Right atrium auricular region (tissue), 2 donors: Measurements from ENCODE around the gene HDDC2. TPM values are rescaled to one million over a fixed set of nuclear protein-coding genes. Genes with fewer than 3 reads are reported as not detected.

ENCODE experiments used
- DNase-seq: peaks from one replicate; pipeline ENCODE4 v3.0.0-alpha.2; 2019; ENCODE audit warnings: low spot score
- H3K27ac ChIP-seq, 2 donors: fragments of 200-600 bp; sonication (generic); 1 replicate in 1 of 2; 2 replicates in 1 of 2; pipeline ENCODE4 v1.5.1; 2016 to 2019
- H3K27me3 ChIP-seq, 2 donors: fragments of 200-600 bp; sonication (generic); one replicate each; pipeline versions ENCODE4 v1.5.1 to v1.6.0; 2017 to 2019
- H3K36me3 ChIP-seq: fragments of 200-600 bp; sonication (generic); one replicate; pipeline ENCODE4 v1.5.1; 2016
- H3K4me1 ChIP-seq, 2 donors: fragments of 200-600 bp; sonication (generic); one replicate each; pipeline versions ENCODE4 v1.5.1 to v1.6.0; 2017 to 2019
- H3K4me3 ChIP-seq, 2 donors: fragments of 200-600 bp; sonication (generic); 1 replicate in 1 of 2; 2 replicates in 1 of 2; pipeline ENCODE4 v1.5.1; 2017 to 2019; ENCODE audit warnings: mild to moderate bottlenecking in 1 of 2, moderate library complexity in 1 of 2
- H3K9me3 ChIP-seq, 2 donors: fragments of 200-600 bp; sonication (generic); one replicate each; pipeline ENCODE4 v1.5.1; 2019
- total RNA-seq, 2 donors: library from RNA; depleted of rRNA; stranded (reverse); fragments of >200 nt; gene quantifications; one replicate each; pipeline ENCODE4 v1.1.0, GENCODE V29; 2016
- TF ChIP-seq, protein P1 (sequence below), 2 donors: fragments of 200-600 bp; sonication (generic); IDR thresholded peaks; one replicate each; pipeline ENCODE4 v1.5.1; 2019; ENCODE audit warnings: antibody characterized with exemption in 2 of 2

Gene HDDC2
- total RNA-seq, 2 donors from 2014 or later = 85.7 to 98.7 TPM

DNA sequence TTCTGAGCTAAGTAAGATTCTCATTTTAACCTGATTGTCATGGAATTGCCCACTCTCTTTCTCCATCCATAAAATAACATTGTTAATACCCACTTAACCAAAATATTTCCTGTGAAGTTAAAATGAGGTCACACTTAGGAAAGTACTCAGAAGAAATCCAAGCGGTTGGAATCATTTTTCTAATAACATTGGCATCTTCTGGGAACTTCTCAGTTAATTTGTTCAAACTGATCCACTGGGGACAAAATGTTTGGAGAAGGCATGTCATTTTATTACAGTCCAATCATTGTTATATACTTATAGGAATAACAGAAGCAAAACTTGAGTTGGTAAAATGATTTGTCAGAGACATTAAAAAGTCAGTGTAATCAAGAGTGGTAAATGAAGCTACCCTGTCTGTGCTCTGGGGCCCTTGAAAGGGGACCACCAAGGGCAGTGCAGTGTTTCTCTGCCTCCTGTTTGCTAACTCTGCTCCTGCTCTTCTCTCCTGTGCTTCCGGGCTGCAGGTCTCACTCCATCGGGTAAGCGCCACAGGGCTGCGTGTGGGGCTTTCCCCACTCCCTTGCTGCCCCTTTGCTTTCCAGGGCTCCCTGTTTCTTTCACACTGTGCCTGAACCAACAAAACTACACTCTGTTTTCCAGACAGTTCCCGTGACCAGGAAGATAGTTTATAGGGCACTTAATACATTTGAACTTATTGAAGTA, 50.1 kb downstream of the HDDC2 start:
- H3K36me3 ChIP-seq = no peaks in the 10 kb centered on the region
- no peak overlapping the region for H3K27ac ChIP-seq
- H3K4me3 ChIP-seq = no peak overlapping the region
- H3K27me3 ChIP-seq = no peaks in the 10 kb centered on the region
- TF ChIP-seq, protein P1, sequence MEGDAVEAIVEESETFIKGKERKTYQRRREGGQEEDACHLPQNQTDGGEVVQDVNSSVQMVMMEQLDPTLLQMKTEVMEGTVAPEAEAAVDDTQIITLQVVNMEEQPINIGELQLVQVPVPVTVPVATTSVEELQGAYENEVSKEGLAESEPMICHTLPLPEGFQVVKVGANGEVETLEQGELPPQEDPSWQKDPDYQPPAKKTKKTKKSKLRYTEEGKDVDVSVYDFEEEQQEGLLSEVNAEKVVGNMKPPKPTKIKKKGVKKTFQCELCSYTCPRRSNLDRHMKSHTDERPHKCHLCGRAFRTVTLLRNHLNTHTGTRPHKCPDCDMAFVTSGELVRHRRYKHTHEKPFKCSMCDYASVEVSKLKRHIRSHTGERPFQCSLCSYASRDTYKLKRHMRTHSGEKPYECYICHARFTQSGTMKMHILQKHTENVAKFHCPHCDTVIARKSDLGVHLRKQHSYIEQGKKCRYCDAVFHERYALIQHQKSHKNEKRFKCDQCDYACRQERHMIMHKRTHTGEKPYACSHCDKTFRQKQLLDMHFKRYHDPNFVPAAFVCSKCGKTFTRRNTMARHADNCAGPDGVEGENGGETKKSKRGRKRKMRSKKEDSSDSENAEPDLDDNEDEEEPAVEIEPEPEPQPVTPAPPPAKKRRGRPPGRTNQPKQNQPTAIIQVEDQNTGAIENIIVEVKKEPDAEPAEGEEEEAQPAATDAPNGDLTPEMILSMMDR (IDR thresholded peaks at IDR 0.05) = no peak
- peaks cover 0 to 10% of the 10 kb centered on the region in 2 donors for H3K4me1 ChIP-seq
- no peaks in the 10 kb centered on the region for H3K9me3 ChIP-seq
- DNase-seq = no peak

DNA sequence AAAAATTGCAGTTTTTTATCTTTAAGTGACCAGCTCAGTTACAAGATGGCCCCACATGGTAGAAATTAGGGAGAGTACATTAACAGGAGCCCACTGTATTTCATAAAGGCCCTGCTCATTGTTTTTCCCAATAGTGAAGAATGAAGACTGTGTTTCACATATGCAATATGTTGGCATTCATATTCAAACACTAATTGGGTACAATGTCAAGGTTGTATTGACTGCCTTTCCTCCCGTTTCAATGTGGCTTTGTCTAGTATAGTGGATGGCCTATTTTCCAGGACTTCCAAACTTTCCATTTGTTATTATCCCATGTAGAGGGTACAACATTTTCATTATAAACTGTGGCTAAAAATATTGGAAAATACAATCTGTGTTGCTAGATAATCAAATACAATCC, 51.3 kb downstream of the HDDC2 start:
- no peak for DNase-seq
- no peaks in the 10 kb centered on the region for H3K9me3 ChIP-seq
- H3K4me1 ChIP-seq = peaks cover 0 to 15% of the 10 kb centered on the region in 2 donors
- no peaks in the 10 kb centered on the region for H3K27me3 ChIP-seq
- TF ChIP-seq, protein P1 (IDR thresholded peaks at IDR 0.05) = no peak
- H3K4me3 ChIP-seq = no peak overlapping the region
- no peak overlapping the region for H3K27ac ChIP-seq
- H3K36me3 ChIP-seq = no peaks in the 10 kb centered on the region

DNA sequence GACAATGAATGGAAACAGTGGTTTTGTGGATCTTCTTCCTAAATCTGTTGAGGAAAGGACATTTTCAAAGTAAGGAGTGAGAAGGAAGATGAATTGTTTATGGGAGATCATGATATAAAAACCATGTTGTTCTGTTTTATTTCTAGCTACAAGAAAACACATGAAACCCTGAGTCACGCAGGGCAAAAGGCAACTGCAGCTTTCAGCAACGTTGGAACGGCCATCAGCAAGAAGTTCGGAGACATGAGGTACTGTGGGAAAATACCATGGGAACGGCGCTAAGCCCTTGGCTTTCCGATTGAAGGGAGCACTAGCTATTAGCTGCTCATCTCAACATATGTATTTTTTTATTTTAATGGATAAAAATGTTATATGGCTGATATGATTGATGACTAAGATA, 53.6 kb downstream of the HDDC2 start:
- H3K4me1 ChIP-seq = peaks cover 0 to 17% of the 10 kb centered on the region in 2 donors
- DNase-seq = no peak
- TF ChIP-seq, protein P1 (IDR thresholded peaks at IDR 0.05) = no peak

DNA sequence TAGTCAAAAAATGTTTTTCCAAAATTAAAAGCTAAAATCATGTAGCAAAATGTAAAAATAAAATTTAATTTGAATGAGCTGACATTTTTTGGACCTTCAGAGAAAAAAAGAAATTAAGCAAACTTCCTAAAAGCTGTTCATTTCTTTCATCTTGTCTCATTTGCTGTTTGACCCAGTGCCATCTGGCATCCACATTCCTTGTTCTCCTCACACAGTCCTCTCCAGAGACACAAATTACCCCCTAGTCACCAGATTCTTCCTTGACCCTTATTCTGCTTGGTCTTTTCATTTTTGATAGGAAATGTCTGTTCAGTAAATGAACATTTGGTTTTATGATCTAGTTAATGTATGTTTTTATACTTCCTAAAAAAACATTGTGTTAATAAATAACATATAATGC, 55.2 kb downstream of the HDDC2 start:
- Histone ChIP-seq H3K9me3 (peaks cover 0 to 13% of the 10 kb centered on the region in 2 donors), H3K36me3 (no peaks in the 10 kb centered on the region), H3K4me1 (peaks cover 0 to 11% of the 10 kb centered on the region in 2 donors), H3K27ac (no peak overlapping the region), H3K4me3 (no peak overlapping the region), H3K27me3 (no peaks in the 10 kb centered on the region)
- TF ChIP-seq, protein P1 (IDR thresholded peaks at IDR 0.05) = no peak
- DNase-seq = no peak

More for the DNA sequence above, 53.6 kb downstream of the HDDC2 start:
- peaks cover 0 to 6% of the 10 kb centered on the region in 2 donors for H3K9me3 ChIP-seq
- no peak overlapping the region for H3K4me3 ChIP-seq
- no peaks in the 10 kb centered on the region for H3K27me3 ChIP-seq
- no peaks in the 10 kb centered on the region for H3K36me3 ChIP-seq
- no peak overlapping the region for H3K27ac ChIP-seq

DNA sequence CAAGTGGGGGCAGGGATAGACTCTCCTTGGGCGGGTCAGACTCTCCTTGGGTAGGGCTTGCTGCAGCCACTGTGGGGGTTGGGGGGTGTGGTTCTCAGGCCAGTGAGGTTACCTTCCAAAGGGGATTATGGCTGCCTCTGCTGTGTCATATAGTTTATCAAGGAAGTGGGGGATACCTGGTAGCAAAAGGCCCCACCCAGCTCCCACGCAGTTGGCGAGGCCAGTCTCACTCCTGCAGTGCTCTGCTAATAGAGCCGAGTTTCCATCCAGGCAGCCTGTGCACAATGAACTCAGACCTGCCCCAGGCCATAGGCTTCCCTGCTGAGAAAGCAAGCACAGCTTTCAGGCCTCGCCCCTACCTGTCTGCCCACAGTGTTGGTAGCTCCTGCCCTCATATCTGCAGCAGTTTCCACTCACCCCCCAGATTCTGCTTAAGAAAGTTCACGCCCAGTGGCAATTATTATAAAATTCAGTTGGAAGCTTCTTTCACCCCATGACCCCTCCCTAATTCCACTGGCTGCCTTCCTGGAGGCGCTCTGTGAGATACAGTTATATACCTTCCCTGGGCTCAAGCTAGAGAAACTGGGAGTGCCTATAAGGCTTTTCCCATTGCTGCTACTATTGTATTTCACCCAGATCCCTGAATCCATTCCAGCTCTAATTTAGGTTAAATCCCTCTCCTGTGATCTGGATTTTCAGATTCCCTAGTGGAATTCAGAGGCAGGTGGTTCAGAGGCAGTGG, 56.1 kb downstream of the HDDC2 start:
- H3K9me3 ChIP-seq = peaks cover 0 to 18% of the 10 kb centered on the region in 2 donors
- TF ChIP-seq, protein P1 (IDR thresholded peaks at IDR 0.05) = no peak
- H3K36me3 ChIP-seq = no peaks in the 10 kb centered on the region
- H3K4me1 ChIP-seq = peaks cover 0 to 7% of the 10 kb centered on the region in 2 donors
- H3K27me3 ChIP-seq = no peaks in the 10 kb centered on the region
- no peak overlapping the region for H3K4me3 ChIP-seq
- no peak for DNase-seq
- no peak overlapping the region for H3K27ac ChIP-seq
